MG63 (cell line): ENCODE results near the gene WDR18. TPM values are rescaled to one million over a fixed set of nuclear protein-coding genes. Genes with fewer than 3 reads are reported as not detected.
"Not testable (repeated sequence)": the region's sequence is repeated elsewhere in the genome, so short reads cannot be mapped to it uniquely, and the experiment has no call there.

Source experiments
- DNase-seq: peaks from one replicate; pipeline ENCODE4 v3.0.0-alpha.2; 2020
- H3K27me3 ChIP-seq: fragments of 250-450 bp; sonication (Bioruptor Pico); 2 replicates; pipeline ENCODE4 v1.5.1; 2020; ENCODE audit warnings: mild to moderate bottlenecking, moderate library complexity
- H3K36me3 ChIP-seq: fragments of 250-450 bp; sonication (Bioruptor Pico); 2 replicates; pipeline ENCODE4 v1.5.1; 2020; ENCODE audit warnings: mild to moderate bottlenecking, moderate library complexity
- H3K4me3 ChIP-seq: fragments of 250-450 bp; sonication (Bioruptor Pico); 2 replicates; pipeline ENCODE4 v1.5.1; 2020; ENCODE audit warnings: mild to moderate bottlenecking, moderate library complexity
- H3K9me3 ChIP-seq: fragments of 250-450 bp; sonication (Bioruptor Pico); 2 replicates; pipeline ENCODE4 v1.5.1; 2020; ENCODE audit warnings: mild to moderate bottlenecking, moderate library complexity
- total RNA-seq: library from RNA; depleted of rRNA; stranded (reverse); fragments of >200 nt; shearing (Covaris generic); gene quantifications from 2 replicates; pipeline ENCODE4 v1.2.3, GENCODE V29; 2014; ENCODE audit warnings: low replicate concordance

WDR18 gene
- total RNA-seq, 1 experiment from 2014 or later = 61.8 TPM

DNA sequence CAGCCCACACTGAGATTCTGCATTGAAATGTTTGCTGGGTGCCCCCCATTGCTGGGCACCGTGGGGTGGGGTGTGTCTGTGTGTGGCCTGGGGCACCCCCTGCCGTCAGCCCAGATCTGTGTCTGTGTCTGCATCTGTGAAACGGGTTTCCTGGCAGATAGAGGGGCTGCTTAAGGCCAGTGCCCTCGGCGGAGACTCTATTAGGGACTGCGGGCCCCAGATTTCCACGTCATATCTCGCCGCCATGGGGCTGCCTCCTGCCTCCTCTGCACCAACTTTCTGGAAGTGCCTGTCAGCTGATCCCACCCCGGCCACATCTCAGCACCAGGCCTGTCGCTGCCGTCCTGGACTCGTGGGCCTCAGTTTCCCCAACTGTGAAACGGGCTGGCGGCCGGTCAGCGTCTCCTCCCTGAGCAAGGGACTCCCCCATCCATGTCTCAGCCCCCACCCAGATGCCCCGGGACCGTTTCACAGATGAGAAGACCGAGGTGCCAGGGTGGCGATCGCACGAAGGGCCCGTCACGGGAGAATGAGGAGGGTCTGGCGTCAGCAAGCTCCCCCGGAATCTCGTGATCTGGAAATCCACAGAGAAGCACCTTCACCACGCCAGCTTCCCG, 36.9 kb upstream of the WDR18 start:
- H3K36me3 ChIP-seq = no peaks in the 10 kb centered on the region
- H3K9me3 ChIP-seq = no peaks in the 10 kb centered on the region
- H3K27me3 ChIP-seq = no peaks in the 10 kb centered on the region
- no peak for DNase-seq
- H3K4me3 ChIP-seq = no peak overlapping the region

DNA sequence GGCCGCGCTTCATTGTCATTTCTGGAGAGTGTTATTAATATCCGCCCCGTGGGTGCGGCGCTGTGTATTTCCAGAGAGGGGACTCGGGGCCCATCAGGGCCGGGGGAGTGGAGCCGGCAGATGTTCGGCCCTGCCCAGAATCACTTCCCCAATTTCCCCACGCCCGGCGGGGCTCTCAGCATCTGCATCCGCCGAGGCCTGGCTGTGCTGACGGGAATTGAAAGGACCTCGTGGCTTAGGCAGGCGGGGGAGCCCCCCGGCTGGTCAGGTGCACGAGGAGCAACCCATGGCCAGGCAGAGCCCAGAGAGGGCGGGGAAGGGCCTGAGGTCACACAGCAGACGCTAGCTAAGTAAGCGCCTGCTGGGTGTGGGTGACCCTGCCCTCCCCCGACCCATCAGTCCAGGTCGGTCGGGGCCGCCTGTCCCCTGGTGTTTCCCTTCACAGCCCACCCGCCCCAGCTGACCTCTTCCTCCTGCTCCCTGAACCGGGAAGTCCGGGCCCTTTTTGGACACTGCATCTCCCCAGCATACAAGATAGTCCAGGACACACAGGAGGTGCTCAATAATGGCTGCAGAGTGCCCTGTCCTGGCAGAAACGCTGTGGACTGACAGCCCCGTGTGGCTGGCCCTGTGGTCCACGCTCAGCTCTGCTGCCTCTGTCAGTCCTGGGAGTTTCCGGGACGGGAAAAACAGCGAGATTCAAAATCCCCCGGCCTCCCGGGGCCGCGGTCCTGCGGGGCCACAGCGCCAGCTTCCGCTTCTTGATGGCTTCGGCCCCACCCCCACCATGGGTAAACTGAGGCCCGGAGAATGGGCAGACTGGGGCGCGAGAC, 36.2 kb upstream of the WDR18 start:
- H3K36me3 ChIP-seq = no peaks in the 10 kb centered on the region
- H3K4me3 ChIP-seq = no peak overlapping the region
- H3K9me3 ChIP-seq = no peaks in the 10 kb centered on the region
- no peak for DNase-seq
- no peaks in the 10 kb centered on the region for H3K27me3 ChIP-seq

DNA sequence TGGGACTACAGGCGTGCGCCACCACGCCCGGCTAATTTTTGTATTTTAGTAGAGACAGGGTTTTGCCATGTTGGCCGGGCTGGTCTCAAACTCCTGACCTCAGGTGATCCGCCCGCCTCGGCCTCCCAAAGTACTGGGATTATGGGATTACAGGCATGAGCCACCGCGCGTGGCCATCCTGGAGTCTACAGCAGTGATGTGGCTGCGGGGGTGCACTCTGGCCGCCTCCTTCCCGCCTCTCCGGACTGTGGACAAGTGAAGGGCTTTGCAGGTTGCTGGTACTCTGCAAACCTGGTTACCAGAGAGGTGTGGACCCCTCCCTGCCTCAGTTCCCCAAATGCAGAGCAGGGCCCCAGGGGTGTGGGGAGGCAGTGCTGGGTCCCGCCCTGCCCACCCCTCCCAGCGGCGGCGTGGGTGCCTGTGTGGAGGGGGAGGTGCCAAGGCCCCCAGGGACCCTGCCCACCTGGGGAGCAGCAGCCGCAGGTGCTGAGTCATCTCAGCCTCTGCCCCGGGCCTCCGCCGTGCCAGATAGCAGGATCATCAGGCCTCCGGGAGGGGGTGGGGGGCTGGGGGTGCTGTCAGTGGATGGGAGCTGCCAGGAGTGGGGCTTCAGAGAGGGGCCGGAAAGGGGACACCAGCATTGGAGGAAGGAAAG, 35.2 kb upstream of the WDR18 start:
- no peaks in the 10 kb centered on the region for H3K36me3 ChIP-seq
- H3K9me3 ChIP-seq = no peaks in the 10 kb centered on the region
- DNase-seq = no peak
- H3K4me3 ChIP-seq = no peak overlapping the region
- H3K27me3 ChIP-seq = no peaks in the 10 kb centered on the region

DNA sequence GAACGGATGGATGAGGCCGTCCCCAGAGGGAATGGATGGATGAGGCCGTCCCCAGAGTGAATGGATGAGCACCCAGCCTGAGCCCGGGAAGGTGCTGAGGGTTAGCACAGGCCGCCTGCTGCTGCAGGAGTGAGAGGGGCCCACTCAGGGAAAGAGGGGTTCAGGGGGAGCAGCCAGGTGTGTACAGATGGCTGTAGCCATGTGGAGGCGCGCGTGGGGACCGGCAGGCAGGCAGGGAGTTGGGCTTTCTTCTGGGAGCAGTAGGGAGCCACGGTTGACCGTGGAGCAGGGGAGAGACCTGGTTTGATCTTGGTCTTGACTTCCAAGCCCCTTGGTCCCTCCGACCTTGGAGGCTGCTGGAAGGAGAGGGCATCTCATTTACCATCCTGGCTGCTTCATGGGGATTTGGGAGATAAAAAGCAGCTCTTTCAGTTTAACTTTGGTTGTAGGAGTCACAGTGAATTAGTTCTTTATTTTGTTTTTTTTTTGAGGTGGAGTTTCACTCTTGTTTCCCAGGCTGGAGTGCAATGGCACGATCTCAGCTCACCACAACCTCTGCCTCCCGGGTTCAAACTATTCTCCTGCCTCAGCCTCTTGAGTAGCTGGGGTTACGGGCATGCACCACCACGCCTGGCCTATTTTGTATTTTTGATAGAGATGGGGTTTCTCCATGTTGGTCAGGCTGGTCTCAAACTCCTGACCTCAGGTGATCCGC, 33.6 kb upstream of the WDR18 start:
- no peak for DNase-seq
- Histone ChIP-seq H3K36me3 (no peaks in the 10 kb centered on the region), H3K9me3 (no peaks in the 10 kb centered on the region), H3K4me3 (no peak overlapping the region), H3K27me3 (no peaks in the 10 kb centered on the region)

DNA sequence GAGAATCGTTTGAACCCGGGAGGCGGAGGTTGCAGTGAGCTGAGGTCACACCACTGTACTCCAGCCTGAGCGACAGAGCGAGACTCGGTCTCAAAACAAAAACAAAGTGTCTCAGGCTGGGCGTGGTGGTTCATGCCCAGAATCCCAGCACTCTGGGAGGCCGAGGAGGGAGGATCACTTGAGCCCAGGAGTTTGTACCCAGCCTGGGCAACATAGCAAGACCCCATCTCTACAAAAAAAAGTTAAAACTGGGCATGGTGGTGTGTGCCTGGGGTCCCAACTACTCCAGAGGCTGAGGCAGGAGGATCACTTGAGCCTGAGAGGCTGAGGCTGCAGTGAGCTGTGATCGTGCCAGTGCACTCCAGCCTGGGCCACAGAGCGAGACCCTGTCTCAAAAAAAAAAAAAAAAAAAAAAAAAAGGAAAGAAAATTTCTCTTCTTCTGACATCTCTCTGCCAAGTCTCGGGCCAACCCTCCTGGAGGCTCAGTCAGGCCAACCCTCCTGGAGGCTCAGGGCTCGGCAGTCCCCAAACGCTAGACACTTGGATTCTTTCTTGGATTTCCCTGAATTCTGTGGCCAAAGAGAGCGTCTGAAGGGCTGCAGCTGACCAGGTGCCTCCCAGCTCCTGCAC, 32.0 kb upstream of the WDR18 start:
- Histone ChIP-seq H3K36me3 (no peaks in the 10 kb centered on the region), H3K4me3 (no peak overlapping the region)

DNA sequence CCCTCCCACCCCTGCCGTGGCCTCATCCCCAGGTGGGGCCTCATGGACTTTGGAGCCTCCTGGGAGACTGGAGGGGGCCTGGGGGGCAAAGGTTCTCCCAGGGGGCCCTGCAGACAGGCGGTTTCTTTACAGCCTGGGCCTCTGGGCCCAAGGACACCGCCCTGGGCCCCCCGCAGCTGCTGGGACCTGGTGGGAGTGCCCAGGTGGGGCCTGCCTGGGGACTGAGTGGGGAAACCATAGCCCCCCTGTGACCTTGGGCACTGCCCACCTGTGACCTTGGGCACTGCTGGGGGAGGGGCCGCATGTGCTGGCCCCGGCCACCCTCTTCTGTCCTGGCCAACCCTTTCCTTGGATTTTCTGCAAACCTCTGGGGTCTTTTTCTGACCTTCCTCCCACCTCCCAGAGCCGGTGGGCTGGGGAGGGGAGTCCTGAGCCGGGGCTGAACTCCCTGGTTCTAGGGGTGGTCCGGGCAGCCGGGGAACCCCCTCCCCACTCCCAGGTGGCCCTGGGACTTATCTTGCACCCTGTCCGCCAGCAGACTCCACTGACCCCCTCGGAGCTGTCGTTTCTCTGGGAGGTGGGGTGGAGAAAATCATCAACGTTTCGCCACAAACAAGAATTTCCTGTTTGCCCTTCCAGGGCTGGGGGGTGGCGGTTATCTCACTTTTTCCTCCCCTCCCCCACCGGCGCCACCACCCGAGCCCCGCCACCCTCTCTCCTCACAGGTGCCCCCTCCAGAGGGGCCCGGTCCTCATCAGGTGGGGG, 31.3 kb upstream of the WDR18 start:
- DNase-seq = no peak
- Histone ChIP-seq H3K4me3 (no peak overlapping the region), H3K27me3 (no peaks in the 10 kb centered on the region), H3K9me3 (no peaks in the 10 kb centered on the region), H3K36me3 (no peaks in the 10 kb centered on the region)

More for the DNA sequence above, 32.0 kb upstream of the WDR18 start:
- DNase-seq = no peak
- Histone ChIP-seq H3K9me3 (no peaks in the 10 kb centered on the region), H3K27me3 (no peaks in the 10 kb centered on the region)

DNA sequence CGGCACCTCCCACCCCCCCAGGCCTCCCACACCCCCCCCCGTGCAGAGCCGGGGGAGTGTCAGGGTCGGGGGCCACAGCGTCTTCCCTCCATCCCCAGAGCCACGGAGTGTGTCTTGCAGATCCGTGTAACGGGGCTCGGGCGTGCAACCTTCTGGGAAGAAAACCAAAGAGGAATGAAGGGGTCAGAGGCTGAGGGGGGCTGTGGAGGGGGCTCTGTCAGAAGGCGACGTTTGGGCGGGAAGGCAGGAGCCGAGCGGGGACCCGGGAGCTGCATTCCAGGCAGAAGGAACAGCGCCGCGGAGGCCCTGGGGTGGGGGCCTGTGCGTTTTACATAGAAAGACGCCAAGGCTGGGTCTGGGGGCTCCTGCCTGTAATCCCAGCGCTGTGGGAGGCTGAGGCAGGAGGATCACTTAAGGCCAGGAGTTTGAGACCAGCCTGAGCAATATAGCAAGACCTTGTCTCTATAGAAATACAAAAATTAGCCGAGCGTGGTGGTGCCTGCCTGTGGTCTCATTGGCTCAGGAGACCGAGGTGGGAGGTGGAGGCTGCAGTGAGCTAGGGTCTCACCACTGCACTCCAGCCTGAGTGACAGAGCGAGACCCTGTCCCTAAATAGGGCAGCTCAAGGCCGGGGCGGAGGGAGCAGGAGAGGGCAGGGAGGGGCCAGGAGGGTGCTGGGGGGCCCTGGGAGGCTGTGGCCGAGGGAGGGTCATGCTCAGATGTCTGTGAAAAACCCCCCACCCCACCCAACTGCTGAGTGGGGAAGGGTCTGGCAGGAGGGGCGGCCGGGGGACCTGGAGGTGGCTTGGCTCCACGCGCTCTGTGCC, 30.5 kb upstream of the WDR18 start:
- no peak overlapping the region for H3K4me3 ChIP-seq

DNA sequence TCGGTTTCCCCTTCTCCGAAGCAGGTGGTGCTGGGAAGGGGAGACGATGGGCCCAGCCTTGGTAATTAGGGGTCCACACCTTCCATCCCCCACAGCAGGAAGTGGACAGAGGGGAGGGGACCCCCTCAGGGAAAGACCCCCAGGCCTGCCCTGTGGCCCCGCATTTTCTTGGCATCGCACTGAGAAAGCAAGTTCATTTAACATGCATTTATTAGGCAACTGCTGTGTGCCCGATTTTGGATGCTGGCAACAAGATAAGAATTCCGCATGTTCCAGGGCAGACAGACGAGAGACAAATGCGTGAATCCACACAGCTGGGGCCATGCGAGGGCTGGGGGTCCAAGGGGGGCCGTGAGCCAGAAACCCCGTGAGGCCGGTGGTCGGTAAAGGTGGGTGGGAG, 29.9 kb upstream of the WDR18 start:
- no peaks in the 10 kb centered on the region for H3K36me3 ChIP-seq
- no peak for DNase-seq
- no peaks in the 10 kb centered on the region for H3K9me3 ChIP-seq
- no peaks in the 10 kb centered on the region for H3K27me3 ChIP-seq
- no peak overlapping the region for H3K4me3 ChIP-seq

More for the DNA sequence above, 30.5 kb upstream of the WDR18 start:
- no peaks in the 10 kb centered on the region for H3K27me3 ChIP-seq
- H3K36me3 ChIP-seq = no peaks in the 10 kb centered on the region
- DNase-seq = no peak
- H3K9me3 ChIP-seq = no peaks in the 10 kb centered on the region

DNA sequence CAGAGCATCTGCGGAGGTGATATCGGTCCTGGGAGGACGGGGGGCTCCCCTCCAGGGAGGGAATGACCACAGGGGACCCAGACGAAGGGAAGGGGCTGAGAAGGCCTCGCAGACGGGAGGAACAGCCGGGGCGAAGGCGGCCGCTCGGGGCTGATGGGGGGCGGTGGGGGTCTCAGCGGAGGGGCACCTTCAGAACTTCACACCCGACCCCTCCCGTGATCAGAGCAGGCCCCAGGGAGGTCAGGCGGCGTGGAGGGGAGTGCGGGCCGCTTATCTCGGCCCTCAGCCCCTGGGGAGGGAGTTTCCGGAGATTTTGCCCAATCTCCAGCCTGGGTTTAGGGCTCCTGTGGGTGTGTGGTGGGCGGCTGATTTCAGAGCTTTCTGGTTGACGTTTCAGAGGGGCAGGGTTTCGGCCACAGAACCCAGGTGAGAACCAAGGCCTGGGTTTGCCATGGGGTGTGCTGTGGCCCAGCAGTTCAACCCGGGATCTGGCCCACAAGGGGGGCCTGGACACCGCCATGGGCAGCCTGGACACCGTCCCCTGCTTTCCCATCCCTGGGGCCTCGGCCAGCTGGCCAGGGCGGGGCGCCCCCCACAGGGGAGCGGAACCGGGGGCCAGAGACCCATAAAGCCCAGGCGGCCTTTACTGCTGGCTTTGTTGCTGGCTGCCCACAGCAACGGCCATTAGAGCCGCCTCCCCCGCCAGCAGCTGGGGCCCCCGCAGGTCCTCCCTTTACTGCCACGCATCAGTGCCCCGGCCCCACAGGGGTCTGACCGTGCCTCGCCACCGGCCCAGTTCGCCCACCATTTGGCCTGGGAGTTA, 29.3 kb upstream of the WDR18 start:
- H3K27me3 ChIP-seq = no peaks in the 10 kb centered on the region
- no peaks in the 10 kb centered on the region for H3K9me3 ChIP-seq
- DNase-seq = no peak
- no peak overlapping the region for H3K4me3 ChIP-seq
- H3K36me3 ChIP-seq = no peaks in the 10 kb centered on the region

DNA sequence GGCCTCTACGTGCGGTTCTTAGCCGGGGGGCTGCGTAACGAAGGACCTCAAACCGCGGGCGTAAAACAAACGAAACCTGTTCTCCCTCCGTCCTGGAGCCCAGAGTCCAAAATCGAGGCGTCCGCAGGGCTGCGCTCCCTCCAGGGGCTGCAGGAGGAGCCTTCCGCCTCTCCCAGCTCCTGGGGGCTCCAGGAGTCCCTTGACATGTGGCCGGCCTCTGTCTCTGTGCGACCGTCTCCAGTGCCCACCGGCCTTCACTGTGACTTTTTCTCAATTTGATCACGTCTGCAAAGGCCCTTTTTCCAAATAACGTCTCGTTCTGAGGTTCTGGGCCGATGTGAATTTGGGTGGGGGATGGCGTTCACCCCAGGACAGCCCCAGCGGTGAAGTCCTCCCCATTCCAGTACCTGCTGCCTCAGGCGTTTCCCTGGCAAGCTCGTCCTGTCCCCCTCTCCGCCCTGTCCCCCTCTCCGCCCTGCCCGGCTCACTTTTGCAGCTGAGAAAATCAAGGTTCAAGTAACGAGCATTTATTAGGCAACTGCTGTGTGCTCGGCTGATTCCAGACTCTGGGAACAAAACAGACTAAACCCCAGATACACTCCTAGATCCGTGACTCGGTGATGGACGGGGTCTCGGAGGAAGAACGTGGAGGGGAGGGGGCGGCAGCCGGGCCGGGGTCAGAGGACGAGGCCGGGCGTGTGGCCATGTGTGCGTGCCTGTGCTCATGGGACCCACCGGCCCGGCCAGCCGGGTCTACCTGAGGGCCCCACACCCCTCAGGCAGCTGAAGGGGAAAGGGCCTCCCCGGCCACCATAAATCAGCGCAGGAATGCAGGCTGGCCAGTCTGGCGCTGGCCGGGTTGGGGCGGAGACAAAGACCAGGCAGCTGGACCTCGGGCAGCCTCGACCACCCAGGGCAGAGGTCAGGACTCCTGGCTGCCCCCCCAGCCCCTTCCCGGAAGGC, 28.1 kb upstream of the WDR18 start:
- H3K27me3 ChIP-seq = no peaks in the 10 kb centered on the region
- no peak overlapping the region for H3K4me3 ChIP-seq
- H3K9me3 ChIP-seq = no peaks in the 10 kb centered on the region
- no peak for DNase-seq
- no peaks in the 10 kb centered on the region for H3K36me3 ChIP-seq

DNA sequence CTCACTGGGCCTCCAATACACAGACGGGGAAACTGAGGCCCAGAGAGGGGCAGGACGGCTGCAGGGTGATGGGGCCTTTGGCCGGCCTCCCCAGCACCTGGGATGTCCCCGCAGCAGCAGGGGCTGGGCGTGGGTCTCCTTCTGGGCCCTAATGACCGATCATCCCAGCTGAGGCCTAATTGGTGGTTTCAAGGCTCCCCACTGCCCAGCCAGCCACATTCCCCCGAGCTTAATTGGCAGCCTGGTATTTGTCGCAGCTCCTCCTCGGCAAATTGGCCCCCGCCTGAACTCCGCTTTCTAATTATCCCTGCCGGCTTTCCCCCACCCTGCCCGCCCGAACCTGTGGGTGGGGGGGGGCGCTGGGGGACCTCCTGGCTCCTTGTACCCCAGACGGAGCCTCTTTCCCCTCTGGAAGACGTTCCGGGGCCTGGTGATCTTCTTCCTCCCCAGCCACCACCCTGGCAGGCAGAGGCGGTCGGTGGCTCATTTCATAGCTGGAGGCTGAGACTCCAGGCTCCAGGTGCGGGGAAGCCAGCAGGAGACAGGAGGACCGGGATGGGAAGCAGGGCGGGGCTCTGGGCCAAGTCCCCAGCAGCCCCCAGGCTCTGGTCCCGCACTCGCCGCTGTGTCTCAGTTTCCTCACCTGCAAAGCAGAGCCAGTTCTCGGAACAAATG, 27.2 kb upstream of the WDR18 start:
- H3K4me3 ChIP-seq = no peak overlapping the region
- no peaks in the 10 kb centered on the region for H3K9me3 ChIP-seq
- DNase-seq = no peak
- no peaks in the 10 kb centered on the region for H3K27me3 ChIP-seq
- no peaks in the 10 kb centered on the region for H3K36me3 ChIP-seq

DNA sequence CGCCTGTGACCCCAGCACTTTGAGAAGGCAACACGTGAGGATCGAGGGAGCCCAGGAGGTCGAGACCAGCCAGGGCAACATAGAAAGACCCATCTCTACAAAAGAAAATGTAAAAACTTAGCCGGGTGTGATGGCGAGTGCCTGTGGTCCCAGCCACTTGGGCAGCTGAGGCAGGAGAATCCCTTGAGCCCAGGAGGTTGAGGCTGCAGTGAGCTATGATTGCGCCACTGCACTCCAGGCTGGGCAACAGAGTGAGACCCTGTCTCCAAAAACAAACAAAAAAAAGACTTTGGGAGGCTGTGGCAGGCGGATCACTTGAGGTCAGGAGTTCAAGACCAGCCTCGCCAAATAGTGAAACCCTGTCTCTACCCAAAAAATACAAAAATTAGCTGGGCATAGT, 26.6 kb upstream of the WDR18 start:
- not testable (repeated sequence) for H3K27me3 ChIP-seq, DNase-seq, H3K36me3 ChIP-seq, H3K4me3 ChIP-seq, H3K9me3 ChIP-seq
